ENCODE data around the gene CABLES1. TPM values are rescaled to one million over a fixed set of nuclear protein-coding genes. Genes with fewer than 3 reads are reported as not detected.

CABLES1 gene, protein sequence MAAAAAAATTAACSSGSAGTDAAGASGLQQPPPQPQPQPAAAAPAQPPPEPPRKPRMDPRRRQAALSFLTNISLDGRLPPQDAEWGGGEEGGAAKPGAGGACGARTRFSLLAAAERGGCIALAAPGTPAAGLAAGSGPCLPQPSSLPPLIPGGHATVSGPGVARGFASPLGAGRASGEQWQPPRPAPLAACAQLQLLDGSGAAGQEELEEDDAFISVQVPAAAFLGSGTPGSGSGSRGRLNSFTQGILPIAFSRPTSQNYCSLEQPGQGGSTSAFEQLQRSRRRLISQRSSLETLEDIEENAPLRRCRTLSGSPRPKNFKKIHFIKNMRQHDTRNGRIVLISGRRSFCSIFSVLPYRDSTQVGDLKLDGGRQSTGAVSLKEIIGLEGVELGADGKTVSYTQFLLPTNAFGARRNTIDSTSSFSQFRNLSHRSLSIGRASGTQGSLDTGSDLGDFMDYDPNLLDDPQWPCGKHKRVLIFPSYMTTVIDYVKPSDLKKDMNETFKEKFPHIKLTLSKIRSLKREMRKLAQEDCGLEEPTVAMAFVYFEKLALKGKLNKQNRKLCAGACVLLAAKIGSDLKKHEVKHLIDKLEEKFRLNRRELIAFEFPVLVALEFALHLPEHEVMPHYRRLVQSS
- 11.3 to 14.6 TPM (median 12.6 TPM) in 5 replicates for total RNA-seq (2022; extraction: Qiagen RNA extraction; ENCODE audit: low read depth)

DNA sequence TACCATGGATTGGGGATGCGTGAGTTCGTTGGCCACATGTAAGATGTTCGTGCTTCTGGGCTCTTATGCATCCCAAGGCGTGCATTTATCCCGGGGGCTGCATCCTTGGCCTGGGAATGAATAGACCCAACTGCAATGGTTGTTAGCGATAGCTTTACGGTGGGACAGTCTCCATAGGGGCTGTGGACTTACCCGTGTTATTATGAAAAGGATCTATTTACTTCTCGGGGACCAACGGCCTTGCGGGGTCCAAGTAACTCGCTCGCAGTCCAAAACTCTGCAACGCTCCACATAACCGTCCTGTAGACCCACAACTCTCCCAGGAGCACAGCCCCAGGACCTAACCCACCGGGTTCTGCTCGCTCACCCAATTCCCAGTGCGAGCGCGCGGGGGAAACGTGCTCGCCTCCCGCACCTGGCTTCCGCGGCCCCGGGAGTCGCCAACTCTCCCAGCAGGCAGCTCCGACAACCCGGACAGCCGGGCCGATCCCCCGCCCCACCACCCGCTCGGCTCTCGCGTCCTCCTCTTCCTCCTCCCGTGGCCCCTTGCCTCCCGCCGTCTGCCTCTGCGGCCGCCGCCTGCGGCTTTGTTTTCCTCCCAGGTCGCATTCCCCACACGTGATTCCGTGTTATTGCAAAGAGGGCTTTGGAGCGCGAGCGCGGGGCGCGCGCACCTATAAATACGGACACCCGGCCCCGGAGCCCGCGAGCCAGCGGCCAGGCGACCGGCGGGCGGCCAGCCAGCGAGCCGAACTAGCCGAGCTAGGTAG lies at the start of gene CABLES1:
CABLES1 (plus strand) TSS at position 706 of the 770 bp plus-strand sequence. CDS start 278 bp downstream, outside the sequence.

Other genes with a start within 250 kb of the CABLES1 start
- 24.7 to 31.5 TPM (median 25.3 TPM) in 5 replicates for gene RBBP8, start 202.2 kb upstream of the CABLES1 start, total RNA-seq (2022; extraction: Qiagen RNA extraction; ENCODE audit: low read depth)